Psoas muscle (tissue), 8 donors: ENCODE measurements around the gene IFT88. TPM values are rescaled to one million over a fixed set of nuclear protein-coding genes. Genes with fewer than 3 reads are reported as not detected.

ENCODE experiments used
- ATAC-seq, 4 donors: fragments of 200-7000 bp; cut with Tn5 transposase; one replicate each; pipeline ENCODE4 v1.9.1; 2020; ENCODE audit warnings: moderate library complexity in 3 of 4, mild to moderate bottlenecking in 2 of 4
- DNase-seq, 2 donors: peaks; one replicate each; pipeline ENCODE4 v3.0.0-alpha.2; 2020
- H3K27ac ChIP-seq: fragments of 200-600 bp; one replicate; pipeline ENCODE4 v1.8.0; 2022
- H3K27me3 ChIP-seq, 3 donors: fragments of 200-600 bp in 1 of 3; one replicate each; pipeline versions ENCODE4 v1.6.1 to v1.8.0; 2013 to 2022; ENCODE audit warnings: low read length in 2 of 3, mild to moderate bottlenecking in 2 of 3, moderate library complexity in 1 of 3; ENCODE audit not compliant: insufficient read depth in 3 of 3
- H3K36me3 ChIP-seq, 2 donors: fragments of 200-600 bp in 1 of 2; one replicate each; pipeline versions ENCODE4 v1.6.1 to v1.8.0; 2013 to 2022; ENCODE audit warnings: low read depth in 1 of 2, mild to moderate bottlenecking in 1 of 2, moderate library complexity in 1 of 2; ENCODE audit not compliant: insufficient read depth in 1 of 2
- H3K4me1 ChIP-seq: fragments of 200-600 bp; one replicate; pipeline ENCODE4 v1.8.0; 2022
- H3K4me3 ChIP-seq: fragments of 200-600 bp; one replicate; pipeline ENCODE4 v1.8.0; 2022; ENCODE audit warnings: mild to moderate bottlenecking
- H3K9me3 ChIP-seq: fragments of 200-600 bp; one replicate; pipeline ENCODE4 v1.8.0; 2022
- CTCF ChIP-seq: fragments of 200-600 bp; IDR thresholded peaks from one replicate; pipeline ENCODE4 v1.8.0; 2022; ENCODE audit warnings: antibody characterized with exemption
- WGBS, 3 donors: extraction: QIAGEN DNeasy Blood & Tissue Kit; methylation state at CpG; one replicate each; pipeline versions ENCODE4 v1.1.6 to v1.1.7; 2013; 5-methylcytosine and 5-hydroxymethylcytosine counted together
- intact Hi-C, 2 donors: fragments of 100-400 bp; cut with DNase I; formaldehyde crosslinking; loops; one replicate each; pipeline versions ENCODE4 v1.11.0 to v1.14.2; 2022
- polyA plus RNA-seq, 3 donors: library from polyadenylated mRNA; stranded (reverse); fragments of 200-250 nt; gene quantifications; one replicate each; pipeline ENCODE4 v1.2.3, GENCODE V29; 2013
- total RNA-seq, 4 donors: library from RNA; stranded (reverse); fragmentation: NEBNext Ultra II Directional in 2 of 4; extraction: Animal tissue kit (Norgen Biotek cat#: 25700) in 2 of 4; gene quantifications; one replicate each; pipeline versions ENCODE4 v1.2.1 to v1.2.4, GENCODE V29; 2021 to 2023
- donor health status: healthy with polysubstance abuse.
- donor health status: DM: no; HTN: no; CAD: no; lungs with moderate emphysema.
- donor health status: Bipolar disorder and iron deficiency.
- donor health status: healthy.
- donor health status: DM: yes; HTN: yes; CAD: no.
- donor health status: DM: no; HTN: no; CAD: no.
- donor health status: DM: no; HTN: no; CAD: no.
- donor health status: DM: yes; HTN: yes; CAD: no.

Gene IFT88
- total and polyA plus RNA-seq, 7 donors: 3.9 to 9.8 (median 4.6) TPM

DNA sequence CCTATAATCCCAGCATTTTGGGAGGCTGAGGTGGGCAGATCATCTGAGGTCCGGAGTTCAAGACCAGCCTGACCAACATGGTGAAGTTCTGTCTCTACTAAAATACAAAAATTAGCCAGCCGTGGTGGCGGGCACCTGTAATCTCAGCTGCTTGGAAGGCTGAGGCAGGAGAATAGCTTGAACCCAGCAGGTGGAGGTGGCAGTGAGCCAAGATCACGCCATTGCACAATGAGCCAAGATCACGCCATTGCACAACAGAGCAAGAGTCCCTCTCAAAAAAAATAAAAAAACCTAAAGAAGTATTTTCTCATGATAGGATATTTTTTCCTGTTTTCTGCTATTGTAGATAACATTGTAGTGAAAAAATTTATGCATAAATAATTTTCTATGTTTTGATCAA lies 13.3 kb downstream of the IFT88 start:
- Histone ChIP-seq H3K9me3 (peaks cover 14% of the 10 kb centered on the region), H3K27ac (no peak overlapping the region), H3K27me3 (no peaks in the 10 kb centered on the region), H3K36me3 (peaks cover 5 to 65% of the 10 kb centered on the region in 2 donors), H3K4me3 (no peak overlapping the region), H3K4me1 (no peaks in the 10 kb centered on the region)
- no peak for DNase-seq
- no peak for TF ChIP-seq CTCF
- intact Hi-C loops: loop anchor here in 1 of 2 donors (5.0 kb wide), 1 partner anchor 83 kb away; no protein-coding TSS in a partner anchor
- WGBS, 3 donors: 85 to 94% (median 92%) methylated on average over 5 of the region's 5 CpGs
- no peak for ATAC-seq

DNA sequence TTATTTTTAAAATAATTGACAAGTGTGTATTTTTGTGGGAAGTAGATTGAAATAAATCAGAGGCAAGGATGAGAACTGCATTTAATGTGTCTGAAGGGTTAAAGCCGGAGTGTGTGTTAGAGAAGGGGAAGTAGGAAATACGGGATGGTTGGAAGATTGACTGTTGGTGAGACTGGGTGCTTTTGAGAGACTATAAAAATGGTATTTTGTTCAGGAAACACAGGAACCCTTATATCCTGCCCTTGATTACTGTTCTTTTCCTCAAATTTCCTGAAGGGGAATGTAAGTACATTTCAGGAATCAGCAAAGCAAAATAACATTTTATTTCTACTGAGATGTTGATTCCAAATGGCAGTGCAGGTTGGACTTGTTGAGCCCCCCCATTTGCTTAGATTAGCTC lies 15.1 kb downstream of the IFT88 start:
- peaks cover 14% of the 10 kb centered on the region for H3K9me3 ChIP-seq
- no peak for TF ChIP-seq CTCF
- H3K27me3 ChIP-seq: no peaks in the 10 kb centered on the region
- no peak overlapping the region for H3K27ac ChIP-seq
- H3K4me3 ChIP-seq: no peak overlapping the region
- WGBS, 3 donors: 63 to 70% (median 69%) methylated on average over 2 of the region's 2 CpGs
- intact Hi-C loops: loop anchor here in 1 of 2 donors (5.0 kb wide), 1 partner anchor 85 kb away; no protein-coding TSS in a partner anchor
- ATAC-seq: no peak
- no peaks in the 10 kb centered on the region for H3K4me1 ChIP-seq
- no peak for DNase-seq
- peaks cover 5 to 65% of the 10 kb centered on the region in 2 donors for H3K36me3 ChIP-seq

DNA sequence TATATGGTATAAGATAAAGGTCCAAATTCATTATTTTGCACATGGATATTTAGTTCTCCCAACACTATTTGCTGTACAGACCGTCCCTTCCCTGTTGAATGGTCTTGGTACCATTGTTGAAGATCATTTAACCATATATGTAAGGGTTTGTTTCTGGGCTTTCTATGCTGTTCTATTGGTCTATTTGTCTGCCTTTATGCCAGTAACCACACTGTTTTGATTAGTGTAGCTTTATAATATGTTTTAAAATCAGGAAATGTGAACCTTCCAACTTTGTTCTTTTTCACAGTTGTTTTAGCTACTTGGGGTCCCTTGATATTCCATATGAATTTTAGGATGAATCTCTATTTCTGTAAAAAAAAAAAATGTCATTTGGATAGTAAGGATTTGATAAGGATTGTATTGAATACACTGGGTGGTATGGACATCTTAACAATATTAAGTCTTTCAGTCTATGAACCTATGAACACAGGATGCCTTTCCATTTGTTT lies 16.9 kb downstream of the IFT88 start:
- intact Hi-C loops: loop anchor here in 1 of 2 donors (5.0 kb wide), 1 partner anchor 87 kb away; no protein-coding TSS in a partner anchor
- WGBS, 3 donors: 93 to 100% (median 100%) methylated on average over 1 of the region's 1 CpG
- ATAC-seq (no peak), DNase-seq (no peak)
- TF ChIP-seq CTCF: no peak
- Histone ChIP-seq H3K27ac (no peak overlapping the region), H3K27me3 (no peaks in the 10 kb centered on the region), H3K4me3 (no peak overlapping the region), H3K9me3 (peaks cover 14% of the 10 kb centered on the region), H3K4me1 (no peaks in the 10 kb centered on the region), H3K36me3 (peaks cover 5 to 60% of the 10 kb centered on the region in 2 donors)

GRCh38 chr13:20585371-20585770 lies 18.4 kb downstream of the IFT88 start:
- Histone ChIP-seq H3K27me3 (no peaks in the 10 kb centered on the region), H3K4me1 (no peaks in the 10 kb centered on the region), H3K36me3 (peaks cover 5 to 47% of the 10 kb centered on the region in 2 donors), H3K4me3 (no peak overlapping the region), H3K27ac (no peak overlapping the region), H3K9me3 (peaks cover 14% of the 10 kb centered on the region)
- WGBS, 3 donors: 96 to 100% (median 100%) methylated on average over 2 of the region's 2 CpGs
- intact Hi-C loops: no loop called here
- DNase-seq (no peak), ATAC-seq (no peak)
- no peak for TF ChIP-seq CTCF
